ENCODE results near the gene OSER1.

Gene OSER1

DNA sequence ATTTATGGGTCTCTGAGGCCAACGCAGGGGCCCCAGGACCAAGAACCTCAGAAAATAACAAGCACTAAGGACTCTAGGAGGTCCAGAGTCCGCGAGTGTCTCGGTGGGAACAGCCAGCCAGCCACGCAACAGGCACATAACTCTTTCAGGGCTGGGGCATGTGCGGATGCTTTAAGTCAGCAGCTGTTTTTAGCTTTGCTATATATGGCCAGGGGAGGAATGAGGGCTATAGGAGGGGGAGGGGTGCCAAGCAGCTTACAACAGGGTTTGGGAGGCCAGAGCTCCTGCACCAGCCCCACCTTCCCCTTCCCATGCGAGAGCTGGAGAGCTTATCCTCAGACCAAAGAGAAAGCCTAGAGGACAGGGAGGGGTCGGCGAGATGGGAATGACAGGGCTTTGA is 29.8 kb downstream of the OSER1 start:
- no peak for DNase-seq (ENCODE audit: low read depth in 4 of 4, low spot score in 1 of 4)

DNA sequence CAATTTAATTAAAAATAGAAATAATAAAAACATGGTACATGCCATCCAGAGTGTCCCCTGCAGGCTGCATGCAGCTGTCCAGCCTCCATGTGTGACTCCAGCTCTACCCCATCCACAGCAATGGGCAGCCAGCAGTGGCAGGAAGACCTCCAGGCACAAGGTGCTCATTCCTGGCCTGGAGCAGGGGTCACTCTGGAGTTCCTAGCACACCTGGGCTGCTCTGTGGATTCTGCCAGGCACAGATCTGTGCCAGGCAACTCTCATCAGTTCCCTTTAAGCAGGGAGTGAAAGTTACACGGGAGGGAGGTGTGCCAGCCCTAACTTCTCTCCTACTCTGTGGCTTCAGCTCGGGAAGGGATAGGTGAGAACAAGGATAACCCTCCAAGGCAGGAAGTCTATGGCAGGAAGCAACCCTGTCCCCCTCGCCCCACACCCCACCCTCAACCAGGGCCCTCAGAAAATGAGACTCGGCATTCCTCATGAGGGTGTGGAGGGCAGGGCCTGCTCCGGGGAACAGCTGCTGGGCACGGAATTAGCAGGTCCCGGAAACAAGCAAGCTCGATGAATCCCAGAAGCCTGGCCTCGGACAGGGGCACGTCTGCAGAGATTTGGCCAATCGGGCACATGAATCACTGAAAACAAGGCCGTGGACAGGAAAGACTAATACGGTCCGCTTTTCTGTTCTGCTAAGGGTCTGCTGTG is 33.6 kb downstream of the OSER1 start:
- no peak for DNase-seq (ENCODE audit: low read depth in 4 of 4, low spot score in 1 of 4)

DNA sequence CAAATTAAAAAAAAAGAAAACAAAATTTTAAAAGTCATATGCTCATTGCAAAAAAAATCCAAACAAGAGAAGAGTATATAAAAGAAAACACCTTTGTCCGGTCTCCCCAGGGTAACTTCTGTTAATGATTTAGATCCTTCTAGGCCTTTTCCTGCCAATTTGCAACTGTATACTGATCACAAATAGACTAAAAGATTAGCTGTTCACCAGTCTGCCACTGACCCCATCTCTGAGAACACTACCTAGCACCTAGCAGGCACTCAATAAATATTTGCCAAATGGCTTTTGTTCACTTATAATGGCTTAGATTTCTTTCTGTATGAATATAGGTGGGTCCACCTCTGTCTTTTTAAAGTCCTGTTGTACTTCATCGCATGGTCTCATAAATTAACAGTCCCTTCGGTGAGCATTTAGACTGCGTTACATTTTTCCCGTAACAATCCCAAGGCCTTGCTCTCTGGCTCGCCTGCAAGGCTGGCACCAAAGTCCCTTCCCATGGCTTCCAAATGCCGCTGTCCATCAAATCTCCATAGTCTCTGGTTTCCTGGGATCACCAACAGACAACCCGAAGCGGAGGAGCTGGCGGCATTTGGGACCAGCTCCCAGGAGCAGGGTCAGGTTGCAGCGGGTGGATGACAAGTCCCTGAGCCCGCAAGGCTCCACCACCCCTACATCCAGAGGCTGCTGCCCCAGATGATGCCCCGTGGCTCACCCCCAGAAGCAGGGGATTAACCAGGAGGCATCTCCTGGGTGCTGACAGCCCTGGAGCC is 35.4 kb downstream of the OSER1 start:
- no peak for DNase-seq (ENCODE audit: low read depth in 4 of 4, low spot score in 1 of 4)

DNA sequence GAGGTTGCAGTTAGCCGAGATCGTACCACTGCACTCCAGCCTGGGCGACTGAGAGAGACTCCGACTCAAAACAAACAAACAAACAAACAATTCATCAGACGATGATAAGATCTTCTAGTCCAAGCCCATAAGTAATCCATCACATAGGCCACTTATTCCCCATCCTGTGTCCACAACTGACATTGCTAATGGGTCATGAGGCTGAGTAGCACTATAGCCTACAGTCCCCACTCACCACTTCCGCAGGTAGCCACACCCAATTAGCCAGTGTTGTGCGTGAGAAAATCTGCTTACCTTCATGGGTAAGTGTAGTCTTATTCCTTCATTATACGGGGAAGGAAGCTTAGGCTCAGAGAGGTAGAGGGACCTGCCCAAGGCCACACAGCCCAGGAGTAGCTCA is 36.7 kb downstream of the OSER1 start:
- DNase-seq (ENCODE audit: low read depth in 4 of 4, low spot score in 1 of 4): no peak

DNA sequence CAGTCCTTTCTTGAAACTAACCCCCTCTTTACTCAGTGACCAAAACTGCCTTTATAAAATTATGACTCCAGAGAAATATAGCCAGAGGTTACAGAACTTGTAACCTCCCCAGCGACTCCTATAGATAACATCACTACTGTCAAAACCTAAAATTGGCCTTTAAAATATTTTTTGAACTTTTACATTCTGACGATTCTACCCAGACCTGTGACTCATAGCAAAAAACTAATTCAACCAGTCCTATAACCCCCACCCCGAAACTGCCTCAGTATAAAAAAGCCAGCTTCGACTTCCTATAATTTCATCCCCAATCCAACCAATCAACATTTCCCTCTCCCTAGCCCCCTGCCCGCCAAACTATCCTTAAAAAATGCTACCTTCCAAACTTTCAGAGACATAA is 37.5 kb downstream of the OSER1 start:
- no peak for DNase-seq (ENCODE audit: low read depth in 4 of 4, low spot score in 1 of 4)

DNA sequence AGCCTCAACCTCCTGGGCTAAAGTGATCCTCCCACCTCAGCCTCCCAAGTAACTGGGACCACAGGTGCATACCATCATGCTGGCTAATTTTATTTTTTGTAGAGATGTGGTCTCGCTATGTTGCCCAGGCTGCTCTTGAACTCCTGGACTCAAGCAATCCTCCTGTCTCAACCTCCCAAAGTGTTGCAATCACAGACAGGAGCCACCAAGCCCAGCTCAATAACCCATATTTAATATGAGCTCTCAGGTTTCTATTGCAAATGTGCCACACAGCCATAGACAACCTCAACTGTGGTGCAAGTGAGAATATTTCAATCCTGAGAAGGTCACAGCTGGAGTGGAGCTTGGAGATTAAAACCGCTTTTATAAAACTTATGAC is 38.0 kb downstream of the OSER1 start:
- no peak for DNase-seq (ENCODE audit: low read depth in 4 of 4, low spot score in 1 of 4)

DNA sequence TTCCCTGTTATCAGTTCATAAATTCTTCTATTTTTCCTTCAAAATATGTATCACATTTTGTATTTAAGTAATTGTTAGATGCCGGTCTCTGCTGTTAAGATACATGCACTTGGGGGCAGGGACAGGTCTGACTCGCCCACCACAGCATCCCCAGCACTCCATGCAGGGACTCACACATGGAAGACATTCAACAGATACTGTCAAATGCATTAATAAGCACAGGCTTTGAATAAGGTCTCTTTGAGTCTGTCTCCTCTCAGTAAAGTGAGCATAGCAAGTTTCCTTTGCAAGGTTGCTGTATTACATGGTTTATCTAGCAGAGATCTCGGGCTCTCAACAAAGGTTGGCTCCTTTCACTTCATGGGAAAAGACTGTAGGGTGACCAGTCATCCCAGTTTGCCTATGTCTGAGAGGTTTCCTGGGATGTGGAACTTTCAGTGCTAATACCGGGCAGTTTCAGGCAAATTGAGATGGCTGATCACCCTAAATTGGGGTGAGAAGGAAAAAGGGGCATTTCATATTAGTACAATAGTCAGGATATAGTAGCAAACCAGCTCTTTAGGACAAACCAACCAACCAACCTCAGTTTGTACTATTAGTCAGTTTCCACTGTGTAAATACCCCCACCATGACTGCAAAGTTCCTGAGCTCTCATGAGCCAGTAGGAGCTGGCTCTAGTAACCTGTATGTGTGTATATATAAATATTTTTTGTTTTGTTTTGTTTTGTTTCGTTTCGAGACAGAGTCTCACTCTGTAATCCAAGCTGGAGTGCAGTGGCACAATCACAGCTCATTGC is 38.6 kb downstream of the OSER1 start:
- no peak for DNase-seq (ENCODE audit: low read depth in 4 of 4, low spot score in 1 of 4)

DNA sequence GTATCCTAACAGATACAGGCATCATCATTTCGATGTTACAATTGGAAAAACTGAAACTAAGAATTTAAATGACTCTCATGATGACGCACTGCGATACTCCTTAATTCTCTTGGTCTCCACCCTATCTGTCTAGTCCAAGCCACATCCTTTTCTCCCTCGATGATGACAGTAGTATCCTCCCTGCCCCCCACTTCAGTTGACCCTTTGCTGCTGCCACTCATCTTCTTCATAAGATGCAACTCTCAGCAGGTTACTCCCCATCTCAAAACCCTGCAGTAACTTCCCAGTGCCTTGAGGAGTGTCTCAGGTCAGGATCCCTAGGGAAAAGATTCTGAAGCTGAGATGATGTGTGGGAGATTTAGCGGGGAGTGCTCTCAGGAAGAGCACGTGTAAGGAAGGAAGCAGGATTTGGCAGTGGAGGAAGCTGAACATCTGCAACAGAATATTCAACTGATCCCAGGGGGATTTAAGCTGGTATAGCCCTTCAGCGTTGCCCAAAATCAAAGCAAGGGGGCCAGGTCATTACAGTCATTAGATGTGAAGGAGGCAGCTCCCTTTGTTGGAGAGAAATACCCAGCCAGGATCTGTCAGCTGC is 39.7 kb downstream of the OSER1 start:
- DNase-seq (ENCODE audit: low read depth in 4 of 4, low spot score in 1 of 4): no peak

DNA sequence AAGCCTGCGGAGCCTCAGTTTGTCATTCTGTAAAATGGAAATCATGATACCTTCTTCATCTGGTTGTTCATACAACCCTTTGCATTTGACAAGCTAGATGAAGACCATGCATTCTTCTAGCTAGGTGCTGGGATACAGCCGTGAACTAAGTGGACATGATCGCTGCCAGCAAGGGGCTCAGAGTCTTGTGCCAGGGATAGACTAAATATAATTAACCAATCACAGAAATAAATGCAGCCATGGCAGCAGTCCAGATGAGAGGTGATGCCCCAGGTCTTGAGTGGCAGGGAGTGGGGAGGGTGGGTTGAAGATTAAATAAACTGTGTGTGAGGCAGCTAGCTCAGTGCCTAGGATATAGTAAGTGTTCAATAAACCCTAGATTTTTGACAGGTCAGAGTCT is 42.8 kb downstream of the OSER1 start:
- DNase-seq (ENCODE audit: low read depth in 4 of 4, low spot score in 1 of 4): no peak

DNA sequence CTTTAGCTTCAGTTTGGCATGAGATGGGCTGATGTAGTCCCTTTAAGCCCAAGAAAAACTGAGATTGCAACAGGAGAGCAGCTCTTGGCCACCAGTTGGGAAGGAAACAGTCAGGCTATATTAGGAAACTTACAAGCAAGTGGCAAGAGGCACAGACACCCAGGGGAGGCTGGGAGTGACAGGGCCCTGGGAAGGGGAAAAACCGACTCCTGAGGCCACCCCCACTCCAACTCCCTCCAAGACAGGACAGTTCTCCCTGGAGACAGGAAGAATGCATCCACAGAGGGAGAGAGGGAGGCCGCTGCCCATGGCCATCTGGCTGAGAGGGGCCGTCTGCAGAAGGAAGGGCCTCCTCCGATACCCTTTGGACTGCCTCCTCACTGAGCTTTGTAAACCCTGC is 44.1 kb downstream of the OSER1 start:
- DNase-seq (ENCODE audit: low read depth in 4 of 4, low spot score in 1 of 4): no peak

DNA sequence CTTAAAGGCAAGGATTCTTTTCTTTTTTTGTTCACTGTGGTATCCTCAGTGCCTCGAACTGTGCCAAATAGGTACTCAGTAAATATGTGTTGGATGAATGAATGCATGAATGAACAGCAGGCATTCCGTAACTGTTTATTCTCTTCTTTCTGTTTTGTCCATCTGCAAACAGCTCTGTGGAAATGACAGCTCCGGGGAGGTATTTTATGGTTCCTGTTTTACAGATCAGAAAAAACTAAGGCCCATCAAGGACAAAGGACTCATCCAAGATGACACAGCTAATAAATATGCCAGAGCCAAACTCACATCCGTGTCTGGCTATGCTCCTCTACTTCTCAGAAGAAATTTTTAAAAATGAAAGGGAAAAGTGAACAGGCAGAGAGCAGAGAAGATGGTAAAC is 44.6 kb downstream of the OSER1 start:
- no peak for DNase-seq (ENCODE audit: low read depth in 4 of 4, low spot score in 1 of 4)

DNA sequence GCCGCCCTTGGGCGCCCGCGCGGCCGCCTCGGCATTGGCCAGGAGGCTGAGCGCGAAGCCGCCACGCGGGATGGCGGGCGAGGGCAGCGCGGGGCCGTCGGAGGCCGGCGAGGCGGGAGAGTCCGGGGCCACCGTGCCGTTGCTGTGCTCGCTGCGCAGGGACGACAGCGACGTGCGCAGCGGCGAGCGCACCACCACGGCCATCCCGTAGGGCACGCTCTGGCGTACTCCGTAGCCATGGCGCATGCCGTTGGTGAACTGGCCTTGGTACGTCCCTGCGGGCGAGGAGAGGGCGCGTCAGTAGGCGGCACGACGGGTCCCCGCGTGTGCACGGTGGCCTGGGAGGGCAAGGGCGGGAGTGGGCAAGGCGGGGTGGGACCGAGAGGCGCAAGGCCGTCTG is 50.4 kb downstream of the OSER1 start:
- DNase-seq (ENCODE audit: low read depth in 4 of 4, low spot score in 1 of 4): no peak

DNA sequence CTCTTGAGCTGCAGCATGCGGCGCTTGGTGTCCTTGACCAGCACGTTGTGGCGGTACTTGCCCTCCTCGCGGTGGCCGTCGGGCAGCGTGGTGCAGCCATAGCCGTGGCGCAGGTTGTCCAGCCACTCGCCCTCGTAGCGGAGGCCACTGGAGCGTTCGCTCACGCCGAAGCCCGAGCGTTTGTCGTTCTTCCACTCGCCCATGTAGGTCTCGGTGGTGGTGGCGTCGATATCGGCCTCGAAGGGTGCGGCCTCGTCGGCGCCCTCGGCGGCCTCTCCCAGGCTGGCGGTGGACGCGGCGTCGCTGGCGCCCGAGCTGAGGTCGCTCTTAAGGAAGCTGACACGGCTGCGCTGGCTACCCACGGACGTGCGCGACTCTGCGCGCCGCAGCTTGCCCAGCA is 50.9 kb downstream of the OSER1 start:
- DNase-seq (ENCODE audit: low read depth in 4 of 4, low spot score in 1 of 4): no peak

DNA sequence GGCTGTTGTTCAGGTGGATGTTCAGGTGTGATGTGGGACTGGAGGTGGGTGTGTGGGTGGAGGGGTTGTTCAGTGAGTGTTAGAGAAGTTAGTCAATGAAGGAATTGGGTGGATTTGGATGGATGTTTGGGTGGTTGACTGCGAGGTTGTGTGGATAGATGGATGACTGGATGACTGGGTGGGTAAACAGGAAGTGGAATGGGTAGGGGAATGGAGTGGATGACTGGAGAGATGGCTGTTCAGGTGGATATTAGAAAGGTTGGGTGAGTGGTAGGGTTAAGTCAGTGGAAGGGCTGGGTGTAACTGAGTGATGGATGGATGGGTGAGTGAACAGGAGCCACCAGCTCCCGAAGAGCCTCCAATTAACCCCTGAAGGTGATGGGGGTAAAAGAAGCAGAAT is 51.4 kb downstream of the OSER1 start:
- no peak for DNase-seq (ENCODE audit: low read depth in 4 of 4, low spot score in 1 of 4)

DNA sequence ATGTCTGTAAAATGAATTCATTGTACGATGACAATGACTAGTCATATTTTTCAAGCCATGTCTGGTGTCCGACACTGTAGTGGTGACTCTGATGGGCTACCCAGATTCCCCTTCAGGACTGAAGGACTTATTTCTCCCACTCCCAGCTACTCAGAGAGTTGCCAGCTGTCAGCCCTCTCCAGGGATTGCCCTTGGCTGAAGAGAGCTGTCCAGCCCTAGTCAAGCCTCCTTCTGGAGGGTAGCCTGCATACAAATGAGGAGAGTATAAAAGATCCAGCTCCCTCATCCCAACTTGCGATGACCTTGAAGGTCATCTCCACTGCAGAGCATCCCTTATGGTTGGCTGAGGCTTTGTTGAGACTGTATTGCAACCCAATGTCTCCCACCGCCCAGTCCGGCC is 53.5 kb downstream of the OSER1 start:
- DNase-seq (ENCODE audit: low read depth in 4 of 4, low spot score in 1 of 4): no peak

DNA sequence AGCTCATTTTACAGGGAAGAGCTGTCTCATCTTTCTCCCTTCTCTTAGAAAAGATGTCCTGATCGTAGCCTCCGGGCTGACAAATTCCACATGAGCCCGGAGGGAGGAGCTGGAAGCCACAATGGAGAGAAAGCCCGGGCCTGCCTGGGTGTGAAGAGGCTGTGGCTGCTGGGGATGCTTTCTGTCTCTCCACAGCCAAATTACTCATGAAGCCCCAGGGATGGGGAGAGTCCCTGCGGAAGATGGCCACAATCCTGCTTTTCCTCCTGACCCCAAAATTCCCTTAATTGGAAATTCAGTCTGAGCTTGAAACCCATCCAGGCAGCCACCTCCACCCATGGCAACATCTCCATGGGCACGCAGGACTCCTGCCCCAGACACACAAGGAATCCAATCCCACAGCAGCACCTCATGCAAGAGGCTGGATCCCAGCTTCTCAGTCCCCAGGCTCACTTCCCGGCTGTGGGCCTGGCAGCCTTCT is 56.0 kb downstream of the OSER1 start:
- DNase-seq (ENCODE audit: low read depth in 4 of 4, low spot score in 1 of 4): no peak

DNA sequence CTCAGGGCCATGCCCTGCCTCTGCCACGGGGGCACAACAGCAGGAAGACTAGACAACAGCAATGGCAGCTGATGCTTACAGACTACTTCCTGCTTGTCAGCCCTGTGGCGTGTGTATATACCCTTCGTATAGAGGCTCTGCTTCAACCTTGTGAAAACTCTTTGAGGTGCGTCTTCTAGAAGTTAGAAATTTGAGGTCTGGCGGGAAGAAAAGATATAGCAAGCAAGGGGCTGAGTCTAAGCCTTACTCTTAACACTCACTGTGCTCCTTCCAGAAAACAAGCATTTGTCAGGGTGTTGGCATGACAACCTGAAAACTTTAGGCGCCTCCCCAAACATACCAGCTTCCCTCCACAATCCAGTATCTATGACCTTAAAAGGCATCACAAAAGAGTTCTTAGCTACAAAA is 56.9 kb downstream of the OSER1 start:
- no peak for DNase-seq (ENCODE audit: low read depth in 4 of 4, low spot score in 1 of 4)

DNA sequence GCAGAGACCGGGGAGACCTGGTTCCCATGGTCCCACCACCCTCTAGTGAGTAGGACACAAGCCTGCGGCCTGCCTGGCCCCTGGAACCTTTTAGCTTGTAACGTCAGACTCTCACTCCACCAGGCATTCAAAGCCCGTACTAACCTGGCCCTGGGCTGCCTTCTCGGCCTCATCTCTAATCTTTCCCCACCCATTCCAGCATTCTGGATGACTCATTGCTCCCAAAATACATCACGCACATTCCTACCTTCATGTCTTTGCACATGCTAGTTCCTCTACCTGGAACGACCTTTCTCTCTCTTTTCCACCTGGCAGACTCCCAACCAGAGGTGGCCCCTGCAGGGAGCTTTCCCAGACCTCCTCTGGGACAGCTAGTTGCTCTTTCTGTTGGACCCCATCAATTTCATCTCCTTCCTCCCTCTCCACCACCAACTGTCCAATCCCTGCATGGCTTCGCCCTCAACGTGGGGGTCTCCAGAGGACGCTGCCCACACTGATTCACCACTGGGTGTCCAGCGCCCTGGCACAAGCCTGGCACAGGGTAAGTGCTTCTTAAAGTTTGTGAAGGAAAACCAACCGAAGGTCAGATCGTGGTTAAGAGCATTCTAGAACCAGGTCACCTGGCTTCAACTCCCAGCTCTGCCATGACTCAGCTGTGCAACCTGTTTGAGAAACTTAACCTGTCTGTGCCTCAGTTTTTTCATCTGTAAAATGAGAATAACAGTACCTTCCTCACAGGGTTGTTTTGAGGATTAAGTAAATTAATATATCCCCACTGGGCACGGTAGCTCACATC is 58.8 kb downstream of the OSER1 start:
- DNase-seq (ENCODE audit: low read depth in 4 of 4, low spot score in 1 of 4): no peak

DNA sequence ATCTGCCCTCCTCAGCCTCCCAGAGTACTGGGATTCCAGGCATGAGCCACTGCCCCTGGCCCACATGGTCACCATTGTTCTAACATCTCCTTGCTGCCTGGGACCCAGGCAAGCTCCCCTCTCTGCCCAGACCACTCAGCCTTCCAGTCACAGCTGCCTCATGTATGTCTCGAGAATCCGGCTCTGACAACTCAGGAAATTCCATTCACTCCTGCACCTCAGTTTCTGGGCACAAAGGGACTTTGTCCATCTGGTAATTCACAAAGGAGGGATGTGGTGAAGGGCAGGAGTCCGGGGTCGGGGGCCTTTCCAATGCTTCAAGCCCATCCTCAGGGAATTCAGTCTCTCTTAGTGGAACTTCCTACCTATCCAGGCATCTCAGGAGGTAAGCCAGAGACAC is 64.3 kb downstream of the OSER1 start:
- DNase-seq (ENCODE audit: low read depth in 4 of 4, low spot score in 1 of 4): no peak

Data from stimulated activated CD4-positive, alpha-beta T cell treated with anti-CD3 and anti-CD28 coated beads, Interleukin-1b, Interleukin-23, amount 100 ng/mL, for 24 hours (primary cell).